SK-N-SH treated with all-trans-retinoic acid at 6 μM for 48 hours (cell line): ENCODE data around the gene TSSK3.

ENCODE experiments used
- BACH2 ChIP-seq: fragments of 250-450 bp; sonication (Bioruptor Pico); IDR thresholded peaks from 2 replicates; pipeline ENCODE4 v1.9.0; 2021; ENCODE audit warnings: mild to moderate bottlenecking, borderline replicate concordance
- CSDC2 ChIP-seq: fragments of 250-450 bp; sonication (Bioruptor Pico); IDR thresholded peaks from 2 replicates; pipeline ENCODE4 v1.5.0; 2020; ENCODE audit warnings: mild to moderate bottlenecking, moderate library complexity
- ESRRG ChIP-seq: fragments of 250-450 bp; sonication (Bioruptor Pico); IDR thresholded peaks from 2 replicates; pipeline ENCODE4 v1.6.1; 2021; ENCODE audit warnings: mild to moderate bottlenecking
- SNAI2 ChIP-seq: fragments of 250-450 bp; sonication (Bioruptor Pico); IDR thresholded peaks from 2 replicates; pipeline ENCODE4 v1.5.0; 2020; ENCODE audit warnings: mild to moderate bottlenecking, moderate library complexity
- TOX ChIP-seq: fragments of 250-450 bp; sonication (Bioruptor Pico); IDR thresholded peaks from 2 replicates; pipeline ENCODE4 v1.8.0; 2021; ENCODE audit warnings: mild to moderate bottlenecking, moderate library complexity, borderline replicate concordance
- TSHZ2 ChIP-seq: fragments of 250-450 bp; sonication (Bioruptor Pico); IDR thresholded peaks from 2 replicates; pipeline ENCODE4 v1.5.0; 2020; ENCODE audit warnings: mild to moderate bottlenecking, moderate library complexity

GRCh38 chr1:32364836-32365235, 2.5 kb downstream of the TSSK3 start:
- no peak for TF ChIP-seq TSHZ2 (CRISPR knock-in tag)
- no peak for TF ChIP-seq CSDC2
- no peak for TF ChIP-seq BACH2 (CRISPR knock-in tag)
- no peak for TF ChIP-seq ESRRG (CRISPR knock-in tag)
- TF ChIP-seq TOX (CRISPR knock-in tag) = no peak
- no peak for TF ChIP-seq SNAI2 (CRISPR knock-in tag)
